GM21390 (cell line): ENCODE data around the gene MFAP2.

Experiments used
- ATAC-seq: cut with Tn5 transposase; IDR thresholded peaks from one replicate; pipeline ENCODE4 v1.9.1; 2021; ENCODE audit not compliant: unreplicated experiment

MFAP2 gene

DNA sequence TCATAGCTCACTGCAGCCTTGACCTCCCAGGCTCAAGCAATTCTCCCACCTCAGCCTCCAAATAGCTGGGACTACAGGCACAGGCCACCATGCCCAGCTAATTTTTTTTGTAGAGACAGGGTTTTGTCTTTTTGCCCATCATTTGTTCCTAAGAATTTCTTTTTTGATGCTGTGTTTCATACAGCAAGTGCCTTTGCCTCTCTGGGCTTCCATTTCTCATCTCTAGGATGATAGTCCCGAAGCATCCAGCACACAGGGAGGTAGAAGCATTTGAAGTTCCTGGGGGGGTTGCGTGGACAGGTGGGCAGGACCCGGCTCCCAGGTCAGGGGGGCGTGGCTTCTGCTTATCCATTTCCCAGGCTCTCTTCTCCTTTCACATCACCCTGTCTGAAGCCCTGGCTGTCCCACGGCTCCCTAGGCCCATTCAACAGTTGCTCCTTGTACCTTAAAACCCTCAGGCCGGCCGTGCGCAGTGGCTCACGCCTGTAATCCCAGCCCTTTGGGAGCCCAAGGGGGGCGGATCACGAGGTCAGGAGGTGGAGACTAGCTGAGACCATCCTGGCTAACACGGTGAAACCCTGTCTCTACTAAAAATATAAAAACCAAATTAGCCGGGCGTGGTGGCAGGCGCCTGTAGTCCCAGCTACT is 27.9 kb upstream of the MFAP2 start:
- ATAC-seq, result no peak

GRCh38 chr1:17007121-17007520 is 26.7 kb upstream of the MFAP2 start:
- ATAC-seq, result no peak

- no peak for ATAC-seq
These were observed 24.9 kb upstream of the MFAP2 start for GRCh38 chr1:17005365-17005740.

DNA sequence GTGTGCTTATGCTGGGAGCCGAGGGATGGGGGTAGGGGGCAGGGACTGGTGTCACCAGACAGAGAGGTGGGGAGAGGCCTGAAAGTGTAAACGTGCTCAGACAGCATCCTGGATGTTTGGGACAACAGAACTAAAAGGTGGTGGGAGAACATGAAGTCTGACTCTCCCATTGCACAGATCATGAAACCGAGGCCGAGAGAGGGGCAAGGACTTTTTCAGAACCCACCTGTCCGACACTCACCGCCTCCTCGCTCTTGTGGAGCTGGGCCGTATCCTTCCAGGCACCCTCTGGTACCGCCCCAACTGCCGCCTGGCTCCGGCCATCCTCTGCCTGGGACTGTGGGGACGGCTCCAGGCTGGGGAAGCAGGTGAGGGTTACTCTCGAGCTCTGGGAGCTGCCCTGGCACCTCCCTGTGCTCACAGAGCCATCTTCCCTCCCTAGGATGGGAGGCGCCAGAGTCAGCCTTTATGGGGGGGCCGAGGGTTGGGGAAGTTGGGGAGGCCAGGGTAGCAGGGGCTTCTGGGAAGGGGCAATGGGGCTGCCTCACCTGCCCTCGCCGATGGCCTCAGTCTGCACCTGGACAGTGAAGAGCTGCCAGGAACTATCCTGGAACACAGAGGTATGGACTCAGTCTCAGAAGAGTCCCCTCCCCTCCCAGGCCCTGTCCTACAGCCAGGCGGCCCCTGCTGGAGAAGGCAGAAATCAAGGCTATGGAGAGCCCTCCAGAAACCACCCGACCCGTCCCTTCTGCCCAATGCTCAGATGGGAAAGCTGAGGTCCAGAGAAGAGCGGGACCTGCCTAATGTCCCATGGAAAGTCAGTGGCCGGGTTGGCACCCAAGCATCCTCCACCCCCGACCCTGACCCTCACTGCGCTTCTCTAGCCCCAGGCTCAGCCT is 24.3 kb upstream of the MFAP2 start:
- ATAC-seq, result no peak

DNA sequence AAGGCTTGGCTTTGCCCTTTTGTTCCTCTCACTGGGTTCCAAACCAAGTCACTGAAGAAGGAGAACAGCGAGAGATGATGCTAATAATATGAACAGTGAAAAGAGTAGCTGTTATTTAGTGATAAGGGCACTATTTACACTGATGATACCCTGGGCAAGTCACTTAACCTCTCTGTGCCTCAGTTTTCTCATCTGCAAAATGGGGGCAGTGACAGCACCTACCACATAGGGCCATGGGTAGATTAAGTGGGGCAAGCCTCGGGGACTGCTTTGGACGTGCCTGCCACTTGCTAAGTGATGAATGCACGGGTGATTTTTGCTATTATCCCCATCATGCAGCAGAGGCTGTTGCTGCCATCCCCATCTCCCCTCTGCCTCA is 22.1 kb upstream of the MFAP2 start:
- no peak for ATAC-seq

- ATAC-seq, result no peak
These were observed 21.5 kb upstream of the MFAP2 start for GRCh38 chr1:17001760-17002523.

GRCh38 chr1:16999863-17000262 is 19.4 kb upstream of the MFAP2 start:
- ATAC-seq, result no peak

DNA sequence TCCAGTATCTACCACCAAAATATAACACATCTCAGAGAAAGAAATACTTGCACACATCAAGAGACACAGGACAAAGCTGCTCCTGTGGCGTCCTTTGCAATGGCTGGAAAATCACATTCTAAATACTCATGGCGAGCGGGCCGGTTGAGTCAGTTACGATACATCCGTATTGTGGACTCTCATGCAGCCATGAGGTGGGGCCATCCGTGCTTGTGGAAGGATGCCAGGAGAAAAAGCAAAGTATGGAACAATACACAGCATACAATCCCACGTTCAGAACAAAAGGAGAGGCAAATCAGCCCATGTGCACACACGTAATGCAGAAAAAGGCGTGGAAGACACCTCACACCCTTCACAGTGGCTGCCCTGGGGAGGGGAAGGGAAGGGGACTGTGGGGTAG is 18.2 kb upstream of the MFAP2 start:
- ATAC-seq, result no peak

GRCh38 chr1:16996845-16997244 is 16.4 kb upstream of the MFAP2 start:
- ATAC-seq, result no peak

- no peak for ATAC-seq
These were observed 13.2 kb upstream of the MFAP2 start for GRCh38 chr1:16993521-16994038.

DNA sequence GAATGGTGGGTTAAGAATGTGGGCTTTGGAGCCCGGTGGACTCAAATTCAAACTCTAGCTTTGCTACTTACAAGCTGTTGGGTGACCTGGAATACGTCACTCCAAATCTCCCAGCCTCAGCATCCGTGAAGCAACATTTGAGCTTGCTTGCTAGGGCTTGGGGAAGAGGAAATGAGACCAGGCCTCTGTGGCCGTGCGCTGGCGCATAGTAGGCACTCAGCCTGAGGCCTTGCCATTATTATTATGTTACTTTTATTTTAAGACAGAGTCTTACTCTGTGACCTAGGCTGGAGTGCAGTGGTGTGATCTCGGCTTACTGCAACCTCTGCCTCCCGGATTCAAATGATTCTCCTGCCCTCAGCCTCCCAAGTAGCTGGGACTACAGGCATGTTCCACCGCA is 12.3 kb upstream of the MFAP2 start:
- ATAC-seq, result no peak

GRCh38 chr1:16992102-16992501 is 11.7 kb upstream of the MFAP2 start:
- no peak for ATAC-seq

DNA sequence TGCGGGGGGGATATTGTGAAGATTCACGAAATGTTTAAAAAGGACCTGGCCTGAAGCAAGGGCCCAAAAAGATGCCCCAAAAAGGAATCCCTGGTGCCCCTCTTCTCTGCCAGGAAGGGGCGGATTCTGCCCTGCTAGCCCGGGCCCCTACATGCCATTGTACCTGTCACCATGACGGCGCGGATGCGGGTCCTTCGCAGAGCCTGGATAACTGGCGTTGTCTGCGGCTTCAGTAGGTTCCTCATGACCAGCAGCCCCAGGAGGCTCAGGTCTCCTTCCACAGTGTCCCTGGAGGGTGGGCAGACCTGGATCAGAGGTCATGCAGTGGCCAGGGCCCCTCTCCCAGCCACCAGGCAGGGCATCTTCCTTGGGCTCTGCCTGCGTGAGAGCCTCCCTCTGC is 11.2 kb upstream of the MFAP2 start:
- no peak for ATAC-seq

DNA sequence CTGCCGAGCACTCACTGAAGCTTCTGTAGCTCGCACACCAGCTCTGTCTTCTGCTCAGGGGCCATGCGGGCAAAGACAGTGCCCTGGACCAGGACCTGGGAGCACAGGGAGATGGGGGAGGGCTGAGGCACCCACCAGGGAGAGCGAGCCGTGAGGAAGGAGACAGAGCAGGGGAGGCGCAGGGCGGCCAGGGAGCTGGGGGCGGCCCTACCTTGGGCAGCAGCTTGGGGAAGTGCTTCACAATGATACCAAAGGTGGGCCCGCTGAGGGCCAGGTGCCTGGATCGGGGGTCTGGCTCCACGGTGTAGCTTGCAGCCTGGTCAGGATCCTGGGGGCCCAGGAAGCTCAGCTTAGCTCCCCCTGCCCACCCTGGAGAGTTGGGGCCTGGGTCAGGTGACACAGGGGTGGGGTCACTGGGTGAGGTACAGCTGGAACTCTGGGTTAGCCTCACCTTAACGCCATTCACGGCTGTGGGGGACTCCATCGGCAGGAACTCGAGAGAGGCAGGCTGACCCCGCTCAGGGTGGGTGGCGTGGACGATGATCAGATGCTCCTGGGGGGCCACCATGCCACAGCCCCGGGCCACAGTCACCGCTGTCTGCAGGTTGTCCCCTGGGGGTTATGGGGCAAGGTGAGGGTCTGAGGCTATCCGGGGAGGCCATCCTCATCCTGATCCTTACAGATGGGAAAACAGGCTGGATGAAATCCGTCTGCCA is 9.4 kb upstream of the MFAP2 start:
- no peak for ATAC-seq

GRCh38 chr1:16988210-16988609 is 7.8 kb upstream of the MFAP2 start:
- ATAC-seq, result no peak

GRCh38 chr1:16986962-16987361 is 6.5 kb upstream of the MFAP2 start:
- no peak for ATAC-seq

GRCh38 chr1:16986560-16986959 is 6.1 kb upstream of the MFAP2 start:
- ATAC-seq, result no peak

DNA sequence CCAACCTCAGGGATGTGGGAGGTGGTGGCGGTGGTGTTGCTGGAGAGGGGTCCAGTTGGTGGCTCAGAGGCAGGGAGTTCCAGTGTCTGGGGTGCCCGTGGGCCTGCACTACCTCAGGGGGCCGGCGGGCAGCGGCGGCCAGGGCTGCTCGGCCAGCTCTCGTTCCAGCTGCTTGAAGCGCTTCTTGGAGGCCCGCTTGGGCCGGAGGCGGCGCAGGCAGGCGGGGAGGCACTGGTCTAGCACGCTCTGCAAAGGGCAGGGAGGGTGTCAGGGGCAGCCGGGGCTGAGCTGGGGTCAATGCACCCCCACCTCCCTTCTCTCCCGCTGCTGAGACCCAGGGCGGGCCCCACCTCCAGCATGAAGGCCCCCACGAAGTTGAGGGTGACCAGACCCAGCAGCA is 5.7 kb upstream of the MFAP2 start:
- no peak for ATAC-seq

- no peak for ATAC-seq
These were observed 4.3 kb upstream of the MFAP2 start for GRCh38 chr1:16984717-16985116.

GRCh38 chr1:16983649-16984048 is 3.2 kb upstream of the MFAP2 start:
- ATAC-seq, result no peak

DNA sequence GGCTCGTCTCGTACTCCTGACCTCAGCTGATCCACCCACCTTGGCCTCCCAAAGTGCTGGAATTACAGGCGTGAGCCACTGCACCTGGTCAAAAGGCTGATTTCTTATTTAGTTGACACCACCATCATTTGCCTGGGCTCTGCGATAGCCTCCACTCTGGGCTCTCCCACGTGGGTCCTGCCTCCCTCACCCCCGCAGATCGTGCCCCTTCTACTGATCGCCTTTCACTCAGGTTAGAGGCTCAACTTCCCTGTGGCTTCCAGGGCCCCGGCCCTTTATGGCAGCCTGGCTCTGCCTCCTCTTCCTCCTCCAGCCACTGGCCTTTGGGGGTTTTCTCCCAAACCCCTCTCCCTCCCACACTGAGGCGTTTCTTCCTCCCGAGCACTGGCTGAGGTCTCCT is 2.5 kb upstream of the MFAP2 start:
- no peak for ATAC-seq
